Activated gamma-delta T cell (primary cell): ENCODE results near the gene IRX6.

Experiments used
- DNase-seq: peaks from one replicate; lab custom pipeline; 2025; lab: John Stamatoyannopoulos, UW
- total RNA-seq, 2 donors: gene quantifications; one replicate each; lab custom pipeline; 2026; lab: John Stamatoyannopoulos, UW

The IRX6 gene
- total RNA-seq, result 0 reads per million in 2 donors

DNA sequence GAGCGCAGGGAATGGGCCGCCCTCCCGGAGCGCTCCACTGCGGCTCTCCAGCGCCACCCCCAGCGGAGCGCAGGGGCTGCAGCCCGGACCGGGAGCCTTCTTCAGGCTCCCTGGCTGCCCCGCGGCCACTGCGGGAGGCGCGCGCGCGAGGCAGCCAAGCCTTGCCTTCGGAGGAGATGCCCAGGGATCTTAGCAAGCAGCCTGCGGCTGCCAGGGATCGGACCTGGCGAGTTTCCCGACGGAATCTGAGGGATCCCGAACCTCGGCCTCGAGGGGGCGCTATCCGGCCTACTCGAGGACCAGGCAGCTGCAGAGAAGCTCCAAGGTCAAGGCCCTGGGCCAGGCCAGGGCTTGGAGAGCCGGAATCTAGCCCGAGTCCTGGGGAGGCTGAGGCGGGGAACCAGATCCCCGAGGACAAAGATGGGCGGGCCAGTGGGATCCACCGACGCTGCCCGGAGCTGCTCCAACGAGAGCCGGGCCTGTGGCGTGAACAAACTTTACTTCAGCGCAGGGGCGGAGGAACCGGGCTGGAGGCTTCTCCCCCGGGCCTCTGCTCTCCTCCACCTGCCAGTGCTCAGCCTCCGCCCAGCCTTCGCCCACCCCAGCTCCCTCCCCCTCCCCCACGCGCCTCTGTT is at the start of gene IRX6:
Gene IRX6, plus strand, starts transcription at position 567 of the 635 bp plus-strand sequence. CDS start 889 bp downstream, outside the sequence.
- DNase-seq, result no peak

DNA sequence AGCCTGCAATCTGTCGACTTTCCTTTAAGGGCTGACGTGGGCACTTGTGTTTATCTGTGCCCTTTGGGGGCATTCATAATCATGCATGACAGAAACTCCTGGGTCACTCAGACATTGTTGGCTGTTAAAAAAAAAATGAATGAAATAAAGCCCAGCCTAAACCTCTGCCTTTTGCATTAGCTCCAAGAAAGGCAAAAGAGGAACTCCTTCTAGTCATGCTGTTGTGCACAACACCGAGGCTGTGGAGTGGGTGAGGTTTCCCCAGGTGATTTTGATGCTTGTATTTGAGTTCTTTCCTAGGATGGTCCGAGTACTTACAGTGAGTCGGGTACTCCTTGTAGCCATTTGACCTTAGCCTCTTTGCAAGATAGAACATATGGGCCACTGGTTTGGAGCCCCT is 49.6 kb upstream of the IRX6 start:
- DNase-seq, result no peak

GRCh38 chr16:55275167-55275566 is 48.8 kb upstream of the IRX6 start:
- DNase-seq, result no peak

DNA sequence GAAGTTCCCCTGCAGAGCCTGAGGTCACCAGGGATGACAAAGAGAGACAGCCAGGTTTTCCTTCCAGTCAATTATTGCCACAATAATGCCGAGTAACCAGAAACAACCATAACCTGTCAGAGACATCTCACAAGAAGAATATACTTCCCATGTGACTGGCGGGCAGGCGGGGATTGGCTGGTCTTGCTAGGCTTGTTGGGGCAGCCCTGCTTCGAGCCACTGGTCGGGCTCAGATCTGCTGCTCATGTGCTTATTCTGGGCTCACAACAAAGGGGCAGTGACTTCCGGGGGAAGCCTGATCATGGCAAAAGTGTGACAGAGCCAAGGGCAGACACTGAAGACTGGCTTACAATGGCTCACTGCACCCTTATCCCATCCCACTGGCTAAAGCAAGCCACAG is 48.1 kb upstream of the IRX6 start:
- DNase-seq, result no peak

GRCh38 chr16:55277536-55277935 is 46.5 kb upstream of the IRX6 start:
- DNase-seq, result no peak

GRCh38 chr16:55279598-55279997 is 44.4 kb upstream of the IRX6 start:
- no peak for DNase-seq

DNA sequence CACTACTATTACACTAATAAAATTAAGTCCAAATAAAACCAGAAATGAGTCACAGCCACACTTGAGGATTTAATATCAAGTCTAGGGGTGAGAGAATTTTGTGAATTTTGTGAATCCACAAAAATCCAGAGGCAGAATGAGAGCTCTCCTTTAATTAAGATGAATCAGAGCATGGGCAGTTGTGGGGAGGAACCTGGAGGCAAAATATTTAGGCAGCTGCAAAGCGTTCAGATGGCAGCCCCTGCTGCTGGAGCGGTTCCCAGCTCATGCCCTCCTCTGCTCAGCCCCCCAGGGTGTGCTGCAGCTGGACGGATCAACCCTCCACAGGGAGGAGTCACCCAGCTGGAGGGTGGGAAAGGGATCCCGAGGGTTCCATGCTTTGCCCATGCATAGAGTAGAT is 43.4 kb upstream of the IRX6 start:
- DNase-seq, result no peak

DNA sequence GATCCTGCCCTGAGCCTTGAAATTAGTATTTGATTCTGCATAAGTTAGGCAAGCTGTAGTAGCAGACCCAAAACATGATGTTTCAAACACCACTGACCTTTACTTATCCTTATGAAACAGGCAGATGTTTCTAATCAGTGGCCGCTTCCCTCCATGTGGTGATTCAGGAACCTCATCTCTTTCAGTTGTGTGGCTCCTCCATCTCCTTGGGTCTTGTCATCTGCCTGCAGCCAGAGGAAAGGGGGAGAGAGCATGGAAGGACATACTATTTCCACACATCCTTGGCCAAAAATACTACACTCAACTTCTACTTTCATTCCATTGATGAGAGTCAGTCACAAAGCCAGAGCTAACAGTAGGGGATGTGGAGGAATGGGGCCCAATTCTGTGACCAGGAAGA is 41.6 kb upstream of the IRX6 start:
- DNase-seq, result no peak

DNA sequence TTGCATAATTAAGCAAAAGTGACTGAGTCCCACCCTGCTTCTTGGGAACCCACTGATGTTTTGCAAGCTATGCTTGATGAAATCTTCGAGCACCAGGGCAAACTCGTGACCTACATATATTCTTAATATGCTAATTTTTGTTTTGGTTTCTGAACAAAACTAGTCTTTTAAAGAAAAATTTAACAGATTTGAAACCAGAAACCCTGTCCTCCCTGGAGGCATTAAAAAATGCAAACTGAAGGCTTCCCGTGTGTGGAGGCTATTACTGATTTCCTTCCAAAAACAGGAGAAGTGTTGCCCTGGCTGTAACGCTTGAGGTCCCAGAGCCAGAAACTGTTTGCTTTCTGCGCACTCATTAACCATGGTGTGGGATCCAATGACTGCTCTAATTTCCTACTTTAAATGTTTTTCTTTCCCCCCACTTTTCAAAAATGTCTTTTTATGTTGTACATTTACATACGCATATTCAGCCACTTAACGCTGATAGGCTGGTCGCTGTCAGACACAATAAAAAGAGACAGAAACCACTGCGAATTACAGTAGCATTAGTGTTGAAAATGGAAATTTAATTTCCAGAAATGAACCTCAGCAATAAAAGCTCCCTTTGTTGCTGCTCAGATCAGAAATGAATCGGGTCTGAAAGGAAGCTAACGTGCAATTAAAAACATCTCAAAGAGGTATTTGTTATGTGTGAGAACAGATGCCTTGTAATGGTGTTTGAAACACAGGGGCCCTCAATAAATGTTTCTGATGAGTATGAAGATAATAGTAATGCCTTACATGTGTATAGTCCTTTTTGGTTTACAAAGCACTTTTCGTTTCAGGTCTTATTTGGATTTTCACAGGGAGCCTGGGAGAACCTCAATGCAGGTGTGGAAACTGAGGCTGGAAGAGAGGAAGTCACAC is 39.9 kb upstream of the IRX6 start:
- DNase-seq, result no peak

GRCh38 chr16:55284718-55285099 is 39.3 kb upstream of the IRX6 start:
- no peak for DNase-seq

GRCh38 chr16:55285586-55285985 is 38.4 kb upstream of the IRX6 start:
- DNase-seq, result no peak

DNA sequence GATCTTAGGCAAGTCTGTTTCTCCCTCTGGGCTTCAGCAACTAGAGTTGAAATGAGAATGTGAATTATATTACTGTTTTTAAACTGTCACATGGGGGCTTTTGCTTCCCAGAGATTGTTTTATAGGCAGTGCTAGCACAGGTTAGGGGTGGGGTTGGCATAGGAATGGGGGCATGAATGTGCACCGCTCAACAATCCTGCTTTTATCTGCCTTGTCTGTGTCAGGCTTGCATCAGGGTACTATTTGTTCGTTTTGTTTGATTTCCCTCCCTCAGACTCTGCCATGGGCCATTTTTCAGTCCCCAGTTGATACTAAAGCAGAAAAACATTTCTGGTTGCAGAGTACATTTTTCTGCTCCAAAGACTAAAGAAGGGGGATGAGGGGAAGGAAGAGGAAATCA is 34.6 kb upstream of the IRX6 start:
- no peak for DNase-seq

GRCh38 chr16:55291847-55292246 is 32.2 kb upstream of the IRX6 start:
- DNase-seq, result no peak

DNA sequence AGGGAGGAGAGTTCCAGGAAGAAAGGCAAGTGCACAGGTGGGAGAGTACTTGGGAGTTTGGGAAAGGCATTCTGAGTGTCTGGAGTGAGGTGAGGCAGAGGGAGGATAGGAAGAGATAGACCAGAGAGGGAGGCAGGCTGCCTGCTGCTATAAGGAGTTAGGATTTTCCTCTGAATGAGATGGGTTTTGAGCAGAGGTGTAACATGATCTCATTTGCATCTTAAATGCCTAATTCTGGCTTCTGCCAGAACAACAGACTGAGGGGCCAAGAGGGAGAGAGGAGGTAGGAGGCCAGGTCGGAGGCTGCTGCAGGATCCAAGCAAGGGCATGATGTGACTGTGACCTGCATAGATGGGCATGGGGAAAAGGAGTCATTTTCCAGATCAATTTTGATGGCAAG is 31.5 kb upstream of the IRX6 start:
- no peak for DNase-seq

- no peak for DNase-seq
These were observed 29.9 kb upstream of the IRX6 start for GRCh38 chr16:55294129-55294528.

- DNase-seq, result no peak
These were observed 29.1 kb upstream of the IRX6 start for GRCh38 chr16:55294931-55295342.

GRCh38 chr16:55297062-55297909 is 26.7 kb upstream of the IRX6 start:
- DNase-seq, result no peak

GRCh38 chr16:55297910-55298479 is 26.0 kb upstream of the IRX6 start:
- no peak for DNase-seq

DNA sequence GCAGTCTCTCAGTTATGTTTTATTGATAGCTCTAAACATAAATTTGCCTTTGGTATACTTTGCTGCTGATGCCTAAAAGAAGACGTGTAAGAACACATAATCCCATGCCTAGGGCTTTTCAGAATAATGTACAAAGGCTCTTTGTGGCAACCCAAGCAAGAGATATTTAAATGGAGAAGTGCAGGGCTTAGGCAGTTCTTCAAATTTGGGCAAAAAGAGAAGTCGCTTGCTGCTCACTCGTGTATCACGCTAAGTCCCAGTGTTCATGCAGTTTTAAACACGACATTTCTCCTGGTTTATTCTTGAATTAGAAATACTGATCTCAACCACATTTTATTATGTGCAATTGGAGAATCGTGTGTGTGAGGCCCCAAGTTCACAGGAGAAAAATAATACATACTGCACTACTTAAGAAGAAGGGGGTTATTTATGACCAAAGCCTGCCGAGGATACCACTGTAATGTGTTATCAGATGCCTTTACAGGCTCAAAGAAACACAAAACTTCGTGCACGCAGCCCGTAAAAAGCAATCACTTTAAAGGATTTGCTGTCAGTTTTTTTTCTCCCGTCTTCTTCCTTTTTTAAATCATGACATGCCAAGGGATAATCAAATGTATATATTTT is 22.5 kb upstream of the IRX6 start:
- DNase-seq, result no peak

DNA sequence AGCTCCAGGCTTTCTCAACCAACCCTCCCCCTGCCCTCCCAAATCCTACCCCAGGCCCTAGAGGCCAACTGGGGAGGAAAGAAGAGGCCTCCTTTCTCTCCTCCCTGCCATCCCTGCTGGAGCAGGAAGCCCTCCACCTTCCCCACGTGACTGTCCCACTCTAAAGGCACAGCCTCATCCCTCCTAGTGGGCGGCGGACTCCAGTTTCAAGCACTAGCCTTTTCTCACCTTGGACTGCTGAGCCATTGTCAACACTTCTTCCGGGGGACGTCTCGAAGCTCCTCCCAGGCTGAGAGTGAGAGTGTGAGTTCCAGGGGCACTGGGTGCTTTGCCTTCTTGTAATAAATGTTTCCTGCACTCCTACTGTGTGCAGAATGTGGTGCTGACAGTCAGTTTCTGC is 21.4 kb upstream of the IRX6 start:
- no peak for DNase-seq

- no peak for DNase-seq
These were observed 15.0 kb upstream of the IRX6 start for GRCh38 chr16:55308973-55309372.

DNA sequence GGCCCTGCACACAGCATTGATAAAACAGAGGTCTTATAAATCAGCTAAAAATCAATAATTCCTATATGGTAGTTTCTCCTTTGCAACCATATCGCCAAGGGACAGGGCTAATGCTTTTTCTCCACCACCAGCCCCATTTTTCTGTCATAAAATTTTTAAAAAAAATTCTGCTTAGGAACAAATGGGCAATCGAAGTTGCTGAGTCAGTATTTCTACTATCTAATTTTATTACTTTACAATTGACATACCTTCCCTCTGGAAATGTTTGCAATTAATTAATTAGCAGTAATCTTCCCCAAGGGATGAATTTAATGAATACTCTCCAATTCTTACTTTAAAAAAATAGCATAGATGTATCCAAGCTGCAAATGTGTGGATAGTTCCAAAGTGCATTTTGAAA is 1.7 kb upstream of the IRX6 start:
- no peak for DNase-seq
